Kidney (tissue), 14 donors: ENCODE measurements around the gene ACAP3. TPM values are rescaled to one million over a fixed set of nuclear protein-coding genes. Genes with fewer than 3 reads are reported as not detected.

Experiments
- DNase-seq, 5 donors: peaks; one replicate each; pipeline ENCODE4 v3.0.0-alpha.2; 2013 to 2020
- FAIRE-seq: peaks from 2 replicates; lab custom pipeline; 2012; peaks lifted over from hg19 to GRCh38; lab: Jason Lieb, UNC
- H3K27ac ChIP-seq, 2 donors: one replicate each; pipeline ENCODE4 v1.7.0; 2013; ENCODE audit warnings: low read depth in 2 of 2, low read length in 2 of 2, inconsistent platforms in 1 of 2
- H3K27me3 ChIP-seq: one replicate; pipeline ENCODE4 v1.7.1; 2013; ENCODE audit warnings: low read length, inconsistent platforms; ENCODE audit not compliant: control insufficient read depth, insufficient read depth
- H3K36me3 ChIP-seq, 3 donors: one replicate each; pipeline versions ENCODE4 v1.7.0 to v1.7.1; 2013; ENCODE audit warnings: low read length in 3 of 3, control low read depth in 1 of 3, inconsistent platforms in 1 of 3; ENCODE audit not compliant: insufficient read depth in 3 of 3, control insufficient read depth in 2 of 3
- H3K4me1 ChIP-seq, 3 donors: one replicate each; pipeline versions ENCODE4 v1.7.0 to v1.7.1; 2013; ENCODE audit warnings: low read length in 3 of 3, inconsistent platforms in 1 of 3, low read depth in 1 of 3; ENCODE audit not compliant: control insufficient read depth in 2 of 3, insufficient read depth in 2 of 3
- H3K4me3 ChIP-seq, 3 donors: one replicate each; pipeline versions ENCODE4 v1.7.0 to v1.8.1; 2013; ENCODE audit warnings: low read length in 3 of 3, control low read depth in 1 of 3, inconsistent platforms in 1 of 3
- H3K9ac ChIP-seq, 3 donors: one replicate each; pipeline versions ENCODE4 v1.7.0 to v1.7.1; 2013; ENCODE audit warnings: low read length in 3 of 3, control low read depth in 1 of 3, inconsistent platforms in 1 of 3
- H3K9me3 ChIP-seq, 3 donors: one replicate each; pipeline versions ENCODE4 v1.7.0 to v1.7.1; 2013; ENCODE audit warnings: low read length in 3 of 3, control low read depth in 1 of 3, inconsistent platforms in 1 of 3; ENCODE audit not compliant: control insufficient read depth in 2 of 3, insufficient read depth in 1 of 3
- intact Hi-C: fragments of 100-400 bp; cut with DNase I; formaldehyde crosslinking; loops from one replicate; pipeline ENCODE4 v1.11.1; 2022
- polyA plus RNA-seq: library from polyadenylated mRNA; stranded (reverse); fragments of 350-450 nt; fragmentation: Illumina TruSeq; extraction: RNeasy Lipid Tissue Mini Kit (QIAGEN cat#74804); gene quantifications from one replicate; pipeline ENCODE4 v1.2.3, GENCODE V29; 2014; ENCODE audit warnings: low read depth, low replicate concordance; ENCODE audit not compliant: insufficient read depth
- total RNA-seq: library from RNA; stranded (reverse); fragmentation: NEBNext Ultra II Directional; extraction: Animal tissue kit (Norgen Biotek cat#: 25700); gene quantifications from one replicate; pipeline ENCODE4 v1.2.1, GENCODE V29; 2021
- TF ChIP-seq, protein P1 (sequence below): IDR thresholded peaks from 3 replicates; pipeline ENCODE4 v1.5.1; 2012; ENCODE audit warnings: mild to moderate bottlenecking, moderate library complexity, borderline replicate concordance; ENCODE audit not compliant: insufficient read depth; ENCODE audit errors: extremely low read depth
- donor health status: control.
- donor health status: control.
- donor health status: control.
- donor health status: control.
- donor health status: control.
- donor health status: DM: yes; HTN: yes; CAD: no.
- donor health status: Normal renal cell carcinoma (clear cell type).

Gene ACAP3
- total and polyA plus RNA-seq, 2 donors from 2014 or later = 15.9 to 39.5 TPM

- intact Hi-C loops = no loop called here
These were observed 39.4 kb upstream of the ACAP3 start for GRCh38 chr1:1347026-1347595.

GRCh38 chr1:1346501-1346890 is 38.8 kb upstream of the ACAP3 start:
- Histone ChIP-seq H3K27ac (no peak overlapping the region), H3K9me3 (no peaks in the 10 kb centered on the region), H3K4me3 (no peak overlapping the region), H3K36me3 (peaks cover 0 to under 1% (median 0%) of the 10 kb centered on the region in 3 donors), H3K9ac (no peak overlapping the region), H3K27me3 (no peaks in the 10 kb centered on the region), H3K4me1 (peaks cover 0 to 24% (median 0%) of the 10 kb centered on the region in 3 donors)
- no peak for DNase-seq
- intact Hi-C loops = no loop called here
- FAIRE-seq = no peak
- TF ChIP-seq, protein P1, sequence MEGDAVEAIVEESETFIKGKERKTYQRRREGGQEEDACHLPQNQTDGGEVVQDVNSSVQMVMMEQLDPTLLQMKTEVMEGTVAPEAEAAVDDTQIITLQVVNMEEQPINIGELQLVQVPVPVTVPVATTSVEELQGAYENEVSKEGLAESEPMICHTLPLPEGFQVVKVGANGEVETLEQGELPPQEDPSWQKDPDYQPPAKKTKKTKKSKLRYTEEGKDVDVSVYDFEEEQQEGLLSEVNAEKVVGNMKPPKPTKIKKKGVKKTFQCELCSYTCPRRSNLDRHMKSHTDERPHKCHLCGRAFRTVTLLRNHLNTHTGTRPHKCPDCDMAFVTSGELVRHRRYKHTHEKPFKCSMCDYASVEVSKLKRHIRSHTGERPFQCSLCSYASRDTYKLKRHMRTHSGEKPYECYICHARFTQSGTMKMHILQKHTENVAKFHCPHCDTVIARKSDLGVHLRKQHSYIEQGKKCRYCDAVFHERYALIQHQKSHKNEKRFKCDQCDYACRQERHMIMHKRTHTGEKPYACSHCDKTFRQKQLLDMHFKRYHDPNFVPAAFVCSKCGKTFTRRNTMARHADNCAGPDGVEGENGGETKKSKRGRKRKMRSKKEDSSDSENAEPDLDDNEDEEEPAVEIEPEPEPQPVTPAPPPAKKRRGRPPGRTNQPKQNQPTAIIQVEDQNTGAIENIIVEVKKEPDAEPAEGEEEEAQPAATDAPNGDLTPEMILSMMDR = no peak

More at GRCh38 chr1:1347026-1347595, 39.4 kb upstream of the ACAP3 start:
- Histone ChIP-seq H3K27ac (peak overlapping the region; percentile 81 to 82), H3K36me3 (no peaks in the 10 kb centered on the region), H3K9ac (peak overlapping the region in 1 of 3 donors; percentile 78), H3K4me1 (peaks cover 0 to 26% (median 0%) of the 10 kb centered on the region in 3 donors), H3K9me3 (no peaks in the 10 kb centered on the region), H3K4me3 (peak overlapping the region in 1 of 3 donors; percentile 76), H3K27me3 (no peaks in the 10 kb centered on the region)
- FAIRE-seq (no peak), DNase-seq (peak in 1 of 5 donors; percentile 64)
- TF ChIP-seq, protein P1 = no peak

GRCh38 chr1:1345860-1346500 is 38.2 kb upstream of the ACAP3 start:
- no peak overlapping the region for H3K9ac ChIP-seq
- no peaks in the 10 kb centered on the region for H3K9me3 ChIP-seq
- H3K27me3 ChIP-seq = no peaks in the 10 kb centered on the region
- intact Hi-C loops = no loop called here
- H3K4me1 ChIP-seq = peaks cover 0 to 24% (median 0%) of the 10 kb centered on the region in 3 donors
- DNase-seq (no peak), FAIRE-seq (no peak)
- TF ChIP-seq, protein P1 = no peak
- peaks cover 4 to 5% (median 5%) of the 10 kb centered on the region in 3 donors for H3K36me3 ChIP-seq
- no peak overlapping the region for H3K27ac ChIP-seq
- H3K4me3 ChIP-seq = no peak overlapping the region
